Heart right ventricle (tissue), 16 donors: Measurements from ENCODE around the gene TNNI2. TPM values are rescaled to one million over a fixed set of nuclear protein-coding genes. Genes with fewer than 3 reads are reported as not detected.
A peak's percentile ranks its signal among the peaks of the same experiment; 100 is the strongest.

Experiments used
- ATAC-seq, 8 donors: fragments of 200-7000 bp; cut with Tn5 transposase; one replicate each; pipeline ENCODE4 v1.9.1; 2020; ENCODE audit warnings: mild to moderate bottlenecking in 8 of 8, moderate library complexity in 8 of 8, moderate number of reproducible peaks in 1 of 8
- DNase-seq, 2 donors: peaks; one replicate each; pipeline ENCODE4 v3.0.0-alpha.2; 2020
- H3K27ac ChIP-seq, 10 donors: fragments of 200-600 bp; sonication (generic) in 2 of 10; one replicate each; pipeline versions ENCODE4 v1.5.0 to v1.8.0; 2020 to 2022; ENCODE audit warnings: mild to moderate bottlenecking in 3 of 10
- H3K27me3 ChIP-seq, 7 donors: fragments of 200-600 bp; one replicate each; pipeline ENCODE4 v1.8.0; 2021 to 2022; ENCODE audit warnings: mild to moderate bottlenecking in 2 of 7
- H3K36me3 ChIP-seq, 9 donors: fragments of 200-600 bp; sonication (generic) in 1 of 9; one replicate each; pipeline versions ENCODE4 v1.5.0 to v1.8.0; 2020 to 2022; ENCODE audit warnings: mild to moderate bottlenecking in 2 of 9
- H3K4me1 ChIP-seq, 9 donors: fragments of 200-600 bp; sonication (generic) in 1 of 9; one replicate each; pipeline versions ENCODE4 v1.5.0 to v1.8.0; 2020 to 2022; ENCODE audit warnings: mild to moderate bottlenecking in 4 of 9
- H3K4me3 ChIP-seq, 10 donors: fragments of 200-600 bp; sonication (generic) in 2 of 10; one replicate each; pipeline versions ENCODE4 v1.5.0 to v1.8.0; 2020 to 2022; ENCODE audit warnings: mild to moderate bottlenecking in 7 of 10, moderate library complexity in 2 of 10
- H3K9me3 ChIP-seq, 11 donors: fragments of 200-600 bp in 10 of 11; sonication (generic) in 2 of 11; one replicate each; pipeline versions ENCODE4 v1.5.0 to v1.8.0; 2013 to 2022; ENCODE audit warnings: mild to moderate bottlenecking in 2 of 11, control low read depth in 1 of 11, moderate library complexity in 1 of 11
- CTCF ChIP-seq, 9 donors: fragments of 200-600 bp; sonication (generic) in 2 of 9; IDR thresholded peaks; one replicate each; pipeline versions ENCODE4 v1.5.0 to v1.8.0; 2021 to 2022; ENCODE audit warnings: antibody characterized with exemption in 9 of 9, mild to moderate bottlenecking in 5 of 9, moderate library complexity in 1 of 9
- WGBS, 2 donors: extraction: QIAGEN DNeasy Blood & Tissue Kit; methylation state at CpG; one replicate each; pipeline ENCODE4 v1.1.7; 2013; ENCODE audit warnings: inconsistent platforms in 1 of 2; 5-methylcytosine and 5-hydroxymethylcytosine counted together
- intact Hi-C, 10 donors: fragments of 100-400 bp; cut with DNase I; formaldehyde crosslinking; loops; one replicate each; pipeline versions ENCODE4 v1.11.1 to v1.14.2; 2022
- polyA plus RNA-seq, 2 donors: library from polyadenylated mRNA; stranded (reverse); fragments of 200-250 nt; gene quantifications; one replicate each; pipeline ENCODE4 v1.2.3, GENCODE V29; 2013
- total RNA-seq, 10 donors: library from RNA; stranded (reverse); fragmentation: NEBNext Ultra II Directional in 3 of 10; extraction: Animal tissue kit (Norgen Biotek cat#: 25700) in 3 of 10; gene quantifications; one replicate each; pipeline versions ENCODE4 v1.2.1 to v1.2.4, GENCODE V29; 2021 to 2023
- donor health status: Arrhythmogenic right ventricular cardiomyopathy.
- donor health status: ischemic (EF 13 %, LVEDD 7.1; RV severe dilation, severe dysfunction).
- donor health status: healthy with polysubstance abuse.
- donor health status: DM: no; HTN: yes; CAD: no.
- donor health status: DM: no; HTN: no; CAD: no.
- donor health status: ischemic (EF 25% LVEDD 6.9; RV normal size, moderate dysfunction).
- donor health status: ischemic (EF 25% LVEDD 5.7; RV mildly dilated, moderate dysfunction).
- donor health status: healthy.
- donor health status: DM: yes; HTN: yes; CAD: no.
- donor health status: Ischemic cardiomyopathy.
- donor health status: ischemic (EF 35%, LVEDD 5.7; RV mildly dilated, moderate dysfunction).
- donor health status: nonischemic (EF 11% LVEDD 7.7; RV severe dilation, severe dysfunction).
- donor health status: DM: yes; HTN: yes; CAD: no.
- donor health status: PGD.
- donor health status: ischemic (EF 29% LVEDD 5.4; RV normal size, mild dysfunction).
- donor health status: nonischemic (EF 23%, LVEDD 6.1; RV moderate dilation, normal function).

The TNNI2 gene
- total and polyA plus RNA-seq, 12 donors: 0.36 to 1.2 (median 0.55) TPM; not detected in 7

GRCh38 chr11:1837171-1838076 lies 1.4 kb upstream of the TNNI2 start:
- Histone ChIP-seq H3K4me1 (peaks cover 6 to 41% (median 25%) of the 10 kb centered on the region in 9 donors), H3K27ac (peak overlapping the region in 2 of 10 donors; percentile 34 to 60), H3K27me3 (no peaks in the 10 kb centered on the region), H3K9me3 (no peaks in the 10 kb centered on the region), H3K36me3 (no peaks in the 10 kb centered on the region), H3K4me3 (no peak overlapping the region)
- intact Hi-C loops: loop anchor here in 9 of 10 donors (1.0 to 5.0 kb wide), 8 partner anchors 43 to 317 kb away; no protein-coding TSS in a partner anchor
- TF ChIP-seq CTCF (IDR thresholded peaks at IDR 0.05): peak; percentile 89 to 97 (median 92)
- WGBS, 2 donors: 48 to 55% methylated on average over 38 of the region's 38 CpGs
- ATAC-seq (peak; percentile 29 to 71 (median 58)), DNase-seq (peak; percentile 71 to 78)

- WGBS, 2 donors: 62 to 66% methylated on average over 17 of the region's 17 CpGs
- intact Hi-C loops: loop anchor here in 4 of 10 donors (2.0 to 5.0 kb wide), 4 partner anchors 43 to 314 kb away; no protein-coding TSS in a partner anchor
- DNase-seq (no peak), ATAC-seq (peak in 3 of 8 donors; percentile 0 to 5 (median 2))
- TF ChIP-seq CTCF (IDR thresholded peaks at IDR 0.05): peak in 2 of 9 donors; percentile 5 to 16
- Histone ChIP-seq H3K27me3 (no peaks in the 10 kb centered on the region), H3K9me3 (no peaks in the 10 kb centered on the region), H3K27ac (peak overlapping the region in 3 of 10 donors; percentile 15 to 60 (median 34)), H3K4me3 (no peak overlapping the region), H3K4me1 (peaks cover 6 to 42% (median 22%) of the 10 kb centered on the region in 9 donors), H3K36me3 (no peaks in the 10 kb centered on the region)
These were observed 730 bp upstream of the TNNI2 start for GRCh38 chr11:1838077-1838425.

- Histone ChIP-seq H3K4me3 (no peak overlapping the region), H3K27me3 (no peaks in the 10 kb centered on the region), H3K4me1 (peaks cover 9 to 53% (median 28%) of the 10 kb centered on the region in 9 donors), H3K9me3 (no peaks in the 10 kb centered on the region), H3K36me3 (no peaks in the 10 kb centered on the region), H3K27ac (peak overlapping the region in 4 of 10 donors; percentile 16 to 93 (median 54))
- no peak for TF ChIP-seq CTCF (IDR thresholded peaks at IDR 0.05)
- DNase-seq (no peak), ATAC-seq (no peak)
- intact Hi-C loops: loop anchor here in 4 of 10 donors (2.0 to 5.0 kb wide), 4 partner anchors 41 to 313 kb away; no protein-coding TSS in a partner anchor
- 78 to 83% methylated on average over 12 of the region's 12 CpGs for WGBS, 2 donors
These were observed 583 bp downstream of the TNNI2 start for GRCh38 chr11:1839204-1839923.
